Subcutaneous adipose tissue (tissue), 4 donors: Measurements from ENCODE around the gene SLC30A2. TPM values are rescaled to one million over a fixed set of nuclear protein-coding genes. Genes with fewer than 3 reads are reported as not detected.

Experiments used
- total RNA-seq, 4 donors: library from RNA; depleted of rRNA; stranded (reverse); fragments of >200 nt; gene quantifications; one replicate each; pipeline ENCODE4 v1.1.0, GENCODE V29; 2016
- TF ChIP-seq, protein P1 (sequence below): fragments of 450-650 bp; IDR thresholded peaks from one replicate; pipeline ENCODE4 v1.5.1; 2016; ENCODE audit warnings: low read depth, mild to moderate bottlenecking, control low read depth, antibody characterized with exemption, moderate library complexity

Gene SLC30A2
- total RNA-seq, 4 donors from 2014 or later: 0.22 TPM; not detected in 3

DNA sequence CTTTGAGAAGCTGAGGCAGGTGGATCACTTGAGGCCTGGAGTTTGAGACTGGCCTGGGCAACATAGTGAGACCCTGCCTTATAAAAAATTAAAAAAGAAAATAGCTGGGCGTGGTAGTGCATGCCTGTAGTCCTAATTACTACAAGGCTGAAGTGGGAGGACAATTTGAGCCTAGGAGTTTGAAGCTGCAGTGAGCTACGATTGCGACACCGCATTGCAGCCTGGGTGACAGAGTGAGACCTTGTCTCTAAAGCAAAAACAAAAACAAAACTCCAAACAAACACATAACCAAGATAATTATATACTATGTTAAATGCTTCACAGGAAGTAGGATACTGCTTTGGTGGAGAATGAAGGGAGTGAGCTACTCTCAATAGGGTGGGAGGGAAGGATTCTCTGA, 42.7 kb downstream of the SLC30A2 start:
- TF ChIP-seq, protein P1, sequence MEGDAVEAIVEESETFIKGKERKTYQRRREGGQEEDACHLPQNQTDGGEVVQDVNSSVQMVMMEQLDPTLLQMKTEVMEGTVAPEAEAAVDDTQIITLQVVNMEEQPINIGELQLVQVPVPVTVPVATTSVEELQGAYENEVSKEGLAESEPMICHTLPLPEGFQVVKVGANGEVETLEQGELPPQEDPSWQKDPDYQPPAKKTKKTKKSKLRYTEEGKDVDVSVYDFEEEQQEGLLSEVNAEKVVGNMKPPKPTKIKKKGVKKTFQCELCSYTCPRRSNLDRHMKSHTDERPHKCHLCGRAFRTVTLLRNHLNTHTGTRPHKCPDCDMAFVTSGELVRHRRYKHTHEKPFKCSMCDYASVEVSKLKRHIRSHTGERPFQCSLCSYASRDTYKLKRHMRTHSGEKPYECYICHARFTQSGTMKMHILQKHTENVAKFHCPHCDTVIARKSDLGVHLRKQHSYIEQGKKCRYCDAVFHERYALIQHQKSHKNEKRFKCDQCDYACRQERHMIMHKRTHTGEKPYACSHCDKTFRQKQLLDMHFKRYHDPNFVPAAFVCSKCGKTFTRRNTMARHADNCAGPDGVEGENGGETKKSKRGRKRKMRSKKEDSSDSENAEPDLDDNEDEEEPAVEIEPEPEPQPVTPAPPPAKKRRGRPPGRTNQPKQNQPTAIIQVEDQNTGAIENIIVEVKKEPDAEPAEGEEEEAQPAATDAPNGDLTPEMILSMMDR: no peak

DNA sequence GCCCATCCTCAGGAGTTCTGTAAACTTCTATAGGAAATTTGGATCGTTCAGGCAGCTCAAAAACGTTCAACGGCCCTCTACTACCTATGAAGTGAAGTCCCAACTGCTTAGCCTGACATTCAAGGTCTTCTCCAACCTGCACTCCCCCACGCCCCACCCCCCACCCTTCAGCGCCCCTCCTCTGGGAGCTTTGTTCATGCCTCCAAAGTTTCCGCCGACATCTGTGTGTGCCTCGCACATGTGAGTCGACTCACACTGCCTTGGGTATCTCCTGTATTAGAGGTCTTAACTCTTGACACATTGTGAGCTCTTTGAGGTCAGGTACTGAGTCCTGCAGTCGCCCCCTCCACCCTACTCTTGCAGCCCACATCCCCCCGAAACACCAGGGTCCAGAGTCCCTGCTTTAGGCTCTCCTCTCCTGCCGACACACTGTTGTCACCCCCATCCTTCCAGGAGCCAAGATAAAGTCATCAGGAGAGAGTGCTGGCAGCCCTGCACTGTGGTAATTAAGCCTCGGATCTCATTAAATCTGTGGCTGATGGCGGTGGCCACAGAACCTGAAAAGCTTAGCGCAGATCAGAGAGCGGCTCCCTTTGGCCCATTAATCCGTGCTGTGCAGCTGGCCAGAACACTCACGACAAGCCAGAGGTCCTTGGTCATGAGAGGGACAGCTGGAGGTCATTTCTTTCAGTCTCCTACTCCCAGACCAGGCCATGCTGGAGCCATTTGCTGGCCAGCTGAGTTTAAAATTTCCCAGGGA, 46.7 kb downstream of the SLC30A2 start:
- TF ChIP-seq, protein P1: no peak

DNA sequence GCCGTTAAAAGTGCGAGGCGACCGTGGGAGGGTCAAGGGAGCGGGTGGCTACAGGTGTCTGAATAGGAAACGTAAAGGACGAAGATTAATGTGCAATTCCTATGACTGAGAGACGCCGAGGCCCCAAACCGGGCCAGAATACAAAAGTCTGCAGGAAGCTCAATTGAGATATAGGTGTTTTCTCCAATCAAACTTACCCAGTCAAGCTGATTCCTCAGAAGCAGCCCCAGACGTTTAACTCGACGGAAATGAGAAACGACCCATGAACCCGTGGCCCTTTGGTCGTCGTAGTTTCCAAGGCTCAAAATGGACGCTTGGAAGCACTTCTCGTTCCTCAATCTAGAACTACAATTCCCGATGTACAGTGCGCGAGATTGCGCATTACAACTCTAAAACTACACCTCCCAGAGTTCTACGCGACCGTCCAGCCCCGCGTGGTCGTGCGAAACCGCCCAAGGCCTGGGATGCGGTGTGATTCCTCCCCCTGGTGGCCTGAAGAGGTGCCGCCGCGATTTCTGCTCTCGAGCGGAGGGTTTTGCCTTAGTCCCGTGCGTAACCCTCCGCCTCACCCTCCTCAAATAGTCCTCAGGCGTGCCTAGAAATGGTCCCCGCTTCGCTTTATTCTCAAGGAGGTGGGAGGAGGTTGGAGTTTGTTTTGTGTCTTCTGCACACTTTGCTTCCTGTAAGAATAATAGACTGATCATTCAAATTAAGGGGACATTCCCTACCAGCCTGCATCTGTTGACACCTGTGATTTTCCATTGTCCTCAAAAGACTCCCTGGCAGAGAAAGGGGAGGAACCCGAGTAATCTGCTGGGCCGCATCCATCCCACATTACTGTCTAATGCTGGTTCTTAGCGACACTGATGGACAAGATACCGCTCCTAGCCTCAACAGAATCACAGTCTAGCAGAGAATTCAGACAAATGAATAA, 47.8 kb downstream of the SLC30A2 start, which contains the start of gene PAFAH2:
Gene PAFAH2 (minus strand): TSS at position 236 of the 934 bp plus-strand sequence. CDS start 7,247 bp downstream, outside the sequence.
- TF ChIP-seq, protein P1: no peak

DNA sequence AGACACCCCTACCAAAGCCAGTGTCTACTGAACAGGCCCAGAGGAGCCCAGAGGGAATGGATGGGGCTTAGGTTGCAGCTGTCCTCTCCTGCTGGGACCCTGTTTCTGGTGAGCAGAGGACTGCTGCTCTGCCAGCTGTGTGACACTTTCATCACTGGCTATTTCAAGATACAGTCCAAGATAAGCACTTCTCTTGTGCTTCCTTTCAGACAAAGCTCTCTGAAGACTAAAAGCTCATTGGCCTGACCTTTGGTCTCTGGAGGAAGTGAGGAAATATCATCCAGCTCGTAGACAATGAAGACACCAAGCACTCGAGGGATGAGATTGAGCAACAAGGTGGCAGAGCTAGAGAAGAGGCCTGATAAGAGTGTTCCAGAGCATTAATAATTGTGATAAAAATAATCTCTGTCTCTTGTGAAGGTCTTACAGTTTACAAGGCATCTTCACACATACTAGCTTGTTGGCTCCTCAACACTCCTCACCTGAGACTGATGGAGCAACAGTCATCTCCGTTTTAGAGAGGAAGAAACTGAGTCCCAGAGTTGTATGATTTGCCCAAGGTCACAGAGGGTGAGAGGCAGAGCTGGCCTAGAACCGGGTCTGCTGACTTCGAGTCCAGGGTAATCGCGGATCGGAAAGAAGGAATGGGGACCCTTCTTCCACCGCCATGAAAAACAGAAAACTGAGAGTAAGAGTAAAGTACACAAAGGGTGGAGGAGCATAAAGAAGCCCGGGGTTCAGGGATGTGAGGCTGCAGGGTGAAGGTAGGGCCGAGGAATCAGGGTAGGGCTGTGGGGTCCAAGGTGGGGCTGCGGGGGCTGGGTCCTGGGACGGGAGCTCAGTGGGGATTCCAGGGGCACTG, 48.7 kb downstream of the SLC30A2 start:
- TF ChIP-seq, protein P1: no peak

DNA sequence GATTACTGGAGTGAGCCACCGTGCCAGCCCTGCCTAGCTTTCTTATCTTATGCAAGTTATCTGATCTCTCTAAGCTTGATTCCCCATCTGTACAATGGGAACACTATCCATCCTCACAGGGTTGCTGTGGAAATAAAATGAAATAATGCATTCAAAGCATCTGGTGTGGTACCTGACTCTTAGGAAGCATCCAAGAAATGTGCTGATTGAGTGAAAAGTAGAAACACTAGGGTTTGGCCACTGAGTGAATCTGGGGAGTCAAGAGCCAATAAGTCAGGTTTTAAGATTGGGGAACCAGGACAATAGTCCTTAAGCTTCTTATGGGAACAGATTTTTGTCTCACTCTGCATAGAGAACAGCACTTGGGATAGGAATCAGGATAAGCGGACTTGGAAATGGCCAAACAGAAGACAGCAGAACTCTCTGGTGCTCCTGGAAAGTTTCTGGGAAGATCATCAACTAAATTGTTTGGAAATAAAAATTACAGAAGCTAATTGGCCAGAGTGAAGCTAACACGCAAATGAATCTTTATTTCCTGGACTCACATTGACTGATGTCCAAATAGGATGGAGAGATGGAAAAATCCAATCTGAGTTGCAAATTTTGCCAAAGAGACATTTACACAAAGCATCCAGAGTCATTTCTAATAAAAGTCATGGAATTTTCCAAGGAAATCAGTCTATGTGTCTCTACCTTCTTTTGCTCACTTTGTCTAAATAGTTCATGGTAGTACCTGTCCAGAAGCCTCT, 51.3 kb downstream of the SLC30A2 start:
- TF ChIP-seq, protein P1: no peak

DNA sequence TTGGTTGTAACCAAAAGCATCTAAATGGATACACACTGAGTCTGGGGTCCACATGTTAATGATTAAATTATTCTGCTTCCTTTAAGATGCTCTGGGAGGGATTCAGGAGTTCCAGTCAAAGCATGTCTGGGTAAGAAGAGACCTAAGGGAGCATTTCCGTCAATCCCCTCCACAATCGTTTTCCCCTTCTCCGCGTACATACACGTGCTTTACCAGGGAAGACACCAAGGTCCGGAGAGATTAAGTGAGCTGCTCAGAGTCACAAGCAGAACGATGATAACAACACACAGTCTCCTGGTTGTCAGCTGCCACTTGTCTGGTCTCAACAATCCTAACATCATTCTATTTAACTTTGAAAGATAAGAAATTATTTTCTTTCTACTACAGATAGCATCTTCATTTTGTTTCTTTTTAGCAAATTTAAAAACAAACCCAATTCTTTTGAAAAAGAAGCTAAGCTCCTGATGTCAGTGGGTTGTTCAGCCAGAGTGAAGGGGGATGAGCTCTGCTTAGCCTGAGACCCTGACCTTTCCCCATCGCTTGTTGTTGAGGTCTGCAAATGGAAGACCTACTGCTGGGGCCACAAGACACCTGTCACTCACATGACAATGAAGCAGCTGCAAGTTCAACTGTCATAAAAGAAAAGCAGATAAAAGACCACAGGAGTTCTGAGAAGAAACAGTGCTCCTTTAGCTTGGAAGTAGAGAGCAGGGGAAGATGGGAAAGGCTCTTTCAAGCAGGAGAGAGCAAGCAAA, 52.5 kb downstream of the SLC30A2 start:
- TF ChIP-seq, protein P1: no peak
